B cell (primary cell): ENCODE data around the gene INSC. TPM values are rescaled to one million over a fixed set of nuclear protein-coding genes. Genes with fewer than 3 reads are reported as not detected.

Experiments
- ATAC-seq: fragments of 200-7000 bp; cut with Tn5 transposase; one replicate; pipeline ENCODE4 v1.10.0; 2021; ENCODE audit warnings: low read depth, mild to moderate bottlenecking, moderate number of reproducible peaks, moderate library complexity
- CTCF ChIA-PET: fragments of 350-600 bp; sonication (Branson Sonifier 250); formaldehyde crosslinking; loops from one replicate; lab custom pipeline; 2021; ENCODE audit warnings: antibody characterized with exemption, inconsistent platforms; lab: Charles Lee
- POLR2A ChIA-PET: fragments of 350-600 bp; sonication (Branson Sonifier 250); formaldehyde crosslinking; loops from one replicate; lab custom pipeline; 2021; ENCODE audit warnings: antibody characterized with exemption; lab: Charles Lee
- DNase-seq: peaks from one replicate; pipeline ENCODE4 v3.0.0; 2013
- H2AFZ ChIP-seq: 2 replicates; pipeline ENCODE4 v1.6.1; 2012; ENCODE audit warnings: mild to moderate bottlenecking, low read depth, low read length; ENCODE audit not compliant: insufficient read depth, poor library complexity, severe bottlenecking
- H3K27ac ChIP-seq, 2 donors: 1 replicate in 1 of 2; 2 replicates in 1 of 2; pipeline ENCODE4 v1.5.1; 2012 to 2013; ENCODE audit warnings: low read length in 2 of 2, mild to moderate bottlenecking in 2 of 2, moderate library complexity in 1 of 2
- H3K27me3 ChIP-seq, 4 experiments: fragments of 200-600 bp in 1 of 4; sonication (generic) in 1 of 4; replicated peaks in 1 of 4; 1 replicate in 2 of 4; 2 replicates in 2 of 4; pipeline versions ENCODE4 v1.6.1 to v1.7.0; 2013 to 2016; ENCODE audit warnings: low read length in 3 of 4, mild to moderate bottlenecking in 2 of 4, mixed read lengths in 1 of 4, moderate library complexity in 1 of 4; ENCODE audit not compliant: insufficient read depth in 4 of 4, control insufficient read depth in 3 of 4; ENCODE audit errors: control extremely low read depth in 1 of 4
- H3K36me3 ChIP-seq, 2 experiments: replicated peaks in 1 of 2; 1 replicate in 1 of 2; 2 replicates in 1 of 2; pipeline versions ENCODE4 v1.6.1 to v1.7.1; 2013; ENCODE audit warnings: low read length in 1 of 2; ENCODE audit not compliant: insufficient read depth in 2 of 2, control insufficient read depth in 1 of 2; ENCODE audit errors: control extremely low read depth in 1 of 2, extremely low read depth in 1 of 2
- H3K4me1 ChIP-seq, 2 donors: fragments of 200-600 bp in 1 of 2; sonication (generic) in 1 of 2; 1 replicate in 1 of 2; 2 replicates in 1 of 2; pipeline versions ENCODE4 v1.5.1 to v1.6.1; 2013 to 2017; ENCODE audit warnings: low read length in 2 of 2; ENCODE audit not compliant: control insufficient read depth in 2 of 2, insufficient read depth in 2 of 2
- H3K4me2 ChIP-seq: replicated peaks from 2 replicates; pipeline ENCODE3; 2012; ENCODE audit warnings: mild to moderate bottlenecking, low read depth, low read length; ENCODE audit not compliant: poor library complexity, severe bottlenecking
- H3K4me3 ChIP-seq, 5 experiments: fragments of 200-600 bp in 1 of 5; sonication (generic) in 1 of 5; 1 replicate in 3 of 5; 2 replicates in 2 of 5; pipeline versions ENCODE4 v1.5.1 to v1.7.0; 2011 to 2016; ENCODE audit warnings: low read length in 4 of 5, mild to moderate bottlenecking in 4 of 5, low read depth in 2 of 5, control low read depth in 1 of 5, moderate library complexity in 1 of 5; ENCODE audit not compliant: insufficient read depth in 1 of 5; ENCODE audit errors: control extremely low read depth in 1 of 5, extremely low read depth in 1 of 5
- H3K79me2 ChIP-seq: fragments of 200-600 bp; sonication (generic); one replicate; pipeline ENCODE4 v1.6.0; 2016; ENCODE audit warnings: low read length; ENCODE audit not compliant: control insufficient read depth, insufficient read depth
- H3K9ac ChIP-seq: fragments of 200-600 bp; sonication (generic); 2 replicates; pipeline ENCODE4 v1.6.1; 2017; ENCODE audit warnings: mild to moderate bottlenecking, low read length, moderate library complexity
- H3K9me3 ChIP-seq, 3 donors: one replicate each; pipeline versions ENCODE4 v1.6.1 to v1.7.1; 2013; ENCODE audit warnings: low read length in 2 of 3; ENCODE audit not compliant: control insufficient read depth in 2 of 3, insufficient read depth in 1 of 3; ENCODE audit errors: control extremely low read depth in 1 of 3
- H4K20me1 ChIP-seq: 2 replicates; pipeline ENCODE4 v1.6.0; 2012; ENCODE audit warnings: mild to moderate bottlenecking, low read length; ENCODE audit not compliant: insufficient read depth, control insufficient read depth, poor library complexity, severe bottlenecking
- H3K27ac Mint-ChIP-seq: one replicate; pipeline ENCODE4 v1.8.0; 2021; ENCODE audit warnings: mixed read lengths
- H3K27me3 Mint-ChIP-seq: one replicate; pipeline ENCODE4 v1.8.0; 2021; ENCODE audit warnings: mixed read lengths
- H3K4me1 Mint-ChIP-seq: one replicate; pipeline ENCODE4 v1.8.0; 2021; ENCODE audit warnings: mixed read lengths
- H3K4me3 Mint-ChIP-seq: one replicate; pipeline ENCODE4 v1.8.0; 2021; ENCODE audit warnings: mixed read lengths
- H3K9me3 Mint-ChIP-seq: one replicate; pipeline ENCODE4 v1.8.0; 2022; ENCODE audit warnings: mixed read lengths; ENCODE audit not compliant: insufficient read depth
- CTCF ChIP-seq: fragments of 200-600 bp; IDR thresholded peaks from one replicate; pipeline ENCODE4 v1.8.0; 2022; ENCODE audit warnings: antibody characterized with exemption, mild to moderate bottlenecking
- EZH2 ChIP-seq: IDR thresholded peaks from 2 replicates; pipeline ENCODE4 v1.6.1; 2012; ENCODE audit warnings: borderline replicate concordance, low read depth, mild to moderate bottlenecking, moderate library complexity, low read length; ENCODE audit not compliant: insufficient read depth, poor library complexity, severe bottlenecking
- WGBS: methylation state at CpG from one replicate; pipeline ENCODE4 v1.1.5; 2013; ENCODE audit warnings: missing lambda C conversion rate; ENCODE audit not compliant: insufficient coverage; 5-methylcytosine and 5-hydroxymethylcytosine counted together
- intact Hi-C: fragments of 100-400 bp; cut with micrococcal nuclease; formaldehyde crosslinking; loops from one replicate; pipeline ENCODE4 v1.10.0; 2022
- polyA plus RNA-seq: library from polyadenylated mRNA; depleted of rRNA; stranded (reverse); fragments of >200 nt; gene quantifications from 2 replicates; pipeline ENCODE4 v1.2.3, GENCODE V29; 2012
- total RNA-seq, 2 donors: library from RNA; stranded (reverse); fragments of 120-200 nt in 1 of 2; gene quantifications; 1 replicate in 1 of 2; 2 replicates in 1 of 2; pipeline versions ENCODE4 v1.2.3 to v1.2.4, GENCODE V29; 2013 to 2022

The INSC gene
- total and polyA plus RNA-seq, 2 donors (not counting 1 experiment from before 2014, with no cell fraction given): 0.10 TPM; not detected in 1

GRCh38 chr11:15223318-15223717, 108.6 kb downstream of the INSC start:
- Histone ChIP-seq H3K27ac (no peak overlapping the region), H3K4me1 (no peaks in the 10 kb centered on the region), H3K9me3 (no peaks in the 10 kb centered on the region), H2AFZ (no peak overlapping the region), H3K79me2 (no peaks in the 10 kb centered on the region), H4K20me1 (no peaks in the 10 kb centered on the region), H3K4me3 (no peak overlapping the region), H3K9ac (no peak overlapping the region), H3K27me3 (peaks cover 0 to 3% (median 1%) of the 10 kb centered on the region in 4 experiments), H3K4me2 (no peak overlapping the region), H3K36me3 (no peaks in the 10 kb centered on the region)
- WGBS: 100% methylated on average over 1 of the region's 1 CpG
- no peaks in the 10 kb centered on the region for H3K4me1 Mint-ChIP-seq
- no peaks in the 10 kb centered on the region for H3K9me3 Mint-ChIP-seq
- CTCF ChIA-PET: no interaction called here
- no peak for DNase-seq
- POLR2A ChIA-PET: no interaction called here
- no peak for ATAC-seq
- H3K27ac Mint-ChIP-seq: no peak overlapping the region
- intact Hi-C loops: no loop called here
- no peak overlapping the region for H3K4me3 Mint-ChIP-seq
- TF ChIP-seq CTCF: no peak
- TF ChIP-seq EZH2: no peak
- peaks cover 6% of the 10 kb centered on the region for H3K27me3 Mint-ChIP-seq

- Histone ChIP-seq H3K9me3 (no peaks in the 10 kb centered on the region), H3K4me1 (no peaks in the 10 kb centered on the region), H3K4me2 (no peak overlapping the region), H3K27ac (no peak overlapping the region), H3K4me3 (no peak overlapping the region), H3K79me2 (no peaks in the 10 kb centered on the region), H3K36me3 (no peaks in the 10 kb centered on the region), H3K27me3 (peaks cover 0 to 3% (median 2%) of the 10 kb centered on the region in 4 experiments), H4K20me1 (no peaks in the 10 kb centered on the region), H3K9ac (no peak overlapping the region), H2AFZ (no peak overlapping the region)
- no peak overlapping the region for H3K27ac Mint-ChIP-seq
- whole genome bisulfite sequencing: 97% methylated on average over 3 of the region's 3 CpGs
- TF ChIP-seq EZH2 (no peak), CTCF (no peak)
- DNase-seq: no peak
- no peaks in the 10 kb centered on the region for H3K9me3 Mint-ChIP-seq
- intact Hi-C loops: no loop called here
- no peaks in the 10 kb centered on the region for H3K4me1 Mint-ChIP-seq
- no peak for ATAC-seq
- POLR2A ChIA-PET: no interaction called here
- peaks cover 13% of the 10 kb centered on the region for H3K27me3 Mint-ChIP-seq
- CTCF ChIA-PET: interaction anchor here (1.3 kb wide), 1 partner anchor 14 kb away, joined by 7 read pairs; no protein-coding TSS in a partner anchor
- no peak overlapping the region for H3K4me3 Mint-ChIP-seq
These were observed 109.7 kb downstream of the INSC start for GRCh38 chr11:15224466-15224865.
